Liver (tissue), 3 donors: Measurements from ENCODE around the gene ULK4.

Source experiments
- CTCF ChIP-seq: fragments of 150-350 bp; IDR thresholded peaks from 2 replicates; pipeline ENCODE4 v1.5.1; 2017; ENCODE audit warnings: improper control_type of control experiment, low read depth, low read length; ENCODE audit not compliant: missing input control
- GABPA ChIP-seq, 2 donors: IDR thresholded peaks in 1 of 2; conservative IDR thresholded peaks in 1 of 2; 2 replicates each; pipeline ENCODE4 v1.6.1; 2016; ENCODE audit warnings: antibody characterized with exemption in 2 of 2, mild to moderate bottlenecking in 1 of 2, moderate library complexity in 1 of 2
- donor health status: healthy.
- donor health status: healthy.

DNA sequence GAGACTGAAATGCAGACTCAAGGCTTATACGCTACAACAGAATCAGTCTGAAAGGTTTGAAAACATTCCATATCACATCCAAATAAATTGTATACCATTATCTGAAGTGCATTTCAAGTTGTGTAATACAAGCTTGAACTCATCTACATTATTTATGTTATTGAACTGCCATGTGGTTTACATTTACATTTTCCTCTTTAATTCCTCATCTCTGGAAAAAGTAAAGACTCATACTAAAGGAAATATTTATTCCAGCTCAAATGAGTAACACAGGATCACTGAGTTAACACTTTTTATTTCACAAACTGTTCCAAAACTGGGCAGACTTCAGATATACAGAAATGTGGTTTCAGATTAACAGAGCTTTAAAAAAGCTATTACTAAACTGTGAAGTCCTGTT lies 282.5 kb downstream of the ULK4 start:
- no peak for TF ChIP-seq GABPA (IDR thresholded peaks at IDR 0.05 in 1 of 2, conservative IDR thresholded peaks at IDR 0.05 in 1 of 2)
- TF ChIP-seq CTCF: no peak
